GM13977 (cell line): ENCODE results near the gene ZP2.

ENCODE experiments used
- DNase-seq: peaks from one replicate; pipeline ENCODE4 v3.0.0; 2012; ENCODE audit warnings: low spot score
- in situ Hi-C: fragments of 300-500 bp; cut with MboI; formaldehyde crosslinking; loops from one replicate; pipeline ENCODE4 v1.12.0; 2022; ENCODE audit warnings: low sequenced_read_pairs, low pct_unique_long_range_greater_than_20kb, mixed read lengths, inconsistent platforms; ENCODE audit not compliant: unreplicated experiment
- TF ChIP-seq, protein P1 (sequence below): IDR thresholded peaks from 2 replicates; pipeline ENCODE4 v1.5.1; 2012; ENCODE audit warnings: mild to moderate bottlenecking, control low read depth; ENCODE audit not compliant: insufficient read depth; ENCODE audit errors: extremely low read depth, missing control alignments

ZP2 gene

DNA sequence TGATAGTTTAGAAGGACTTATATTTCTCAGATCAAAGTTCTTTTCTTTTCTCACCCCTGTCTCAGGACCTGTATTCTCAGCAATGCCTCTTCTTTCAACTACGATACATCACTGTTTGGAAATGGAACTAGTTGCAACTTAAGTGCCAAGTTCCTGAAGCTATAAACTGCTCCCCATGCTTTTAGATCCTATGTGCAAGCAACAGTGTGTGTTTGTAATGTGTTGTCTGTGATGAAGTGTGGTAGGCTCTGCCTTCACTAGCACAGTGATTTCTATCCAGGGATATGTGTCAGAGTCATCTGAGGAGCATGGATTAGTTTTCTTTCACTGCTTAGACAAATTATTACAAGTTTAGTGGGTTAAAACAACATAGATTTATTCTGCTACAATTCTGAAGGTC is 18.4 kb downstream of the ZP2 start:
- no peak for DNase-seq
- in situ Hi-C loops, result no loop called here
- TF ChIP-seq, protein P1, sequence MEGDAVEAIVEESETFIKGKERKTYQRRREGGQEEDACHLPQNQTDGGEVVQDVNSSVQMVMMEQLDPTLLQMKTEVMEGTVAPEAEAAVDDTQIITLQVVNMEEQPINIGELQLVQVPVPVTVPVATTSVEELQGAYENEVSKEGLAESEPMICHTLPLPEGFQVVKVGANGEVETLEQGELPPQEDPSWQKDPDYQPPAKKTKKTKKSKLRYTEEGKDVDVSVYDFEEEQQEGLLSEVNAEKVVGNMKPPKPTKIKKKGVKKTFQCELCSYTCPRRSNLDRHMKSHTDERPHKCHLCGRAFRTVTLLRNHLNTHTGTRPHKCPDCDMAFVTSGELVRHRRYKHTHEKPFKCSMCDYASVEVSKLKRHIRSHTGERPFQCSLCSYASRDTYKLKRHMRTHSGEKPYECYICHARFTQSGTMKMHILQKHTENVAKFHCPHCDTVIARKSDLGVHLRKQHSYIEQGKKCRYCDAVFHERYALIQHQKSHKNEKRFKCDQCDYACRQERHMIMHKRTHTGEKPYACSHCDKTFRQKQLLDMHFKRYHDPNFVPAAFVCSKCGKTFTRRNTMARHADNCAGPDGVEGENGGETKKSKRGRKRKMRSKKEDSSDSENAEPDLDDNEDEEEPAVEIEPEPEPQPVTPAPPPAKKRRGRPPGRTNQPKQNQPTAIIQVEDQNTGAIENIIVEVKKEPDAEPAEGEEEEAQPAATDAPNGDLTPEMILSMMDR, result no peak

DNA sequence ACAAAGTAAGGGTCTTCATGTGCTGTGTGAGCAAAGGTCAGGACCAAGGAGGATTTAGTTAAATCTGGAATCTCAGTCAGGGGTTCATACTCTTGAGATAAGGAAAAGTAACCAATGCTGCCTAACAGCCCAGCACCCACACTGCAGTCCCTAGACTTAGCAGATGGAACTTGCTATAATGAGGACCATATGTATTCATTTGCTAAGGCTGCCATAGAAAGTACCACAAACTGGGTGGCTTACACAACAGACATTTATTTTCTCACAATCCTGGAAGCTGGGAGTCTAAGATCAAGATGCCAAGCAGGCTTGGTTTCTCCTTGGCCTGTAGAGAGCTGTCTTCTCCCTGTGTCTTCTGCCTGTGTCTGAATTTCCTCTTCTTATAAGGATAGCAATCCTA is 20.8 kb downstream of the ZP2 start:
- DNase-seq, result no peak
- in situ Hi-C loops, result no loop called here

DNA sequence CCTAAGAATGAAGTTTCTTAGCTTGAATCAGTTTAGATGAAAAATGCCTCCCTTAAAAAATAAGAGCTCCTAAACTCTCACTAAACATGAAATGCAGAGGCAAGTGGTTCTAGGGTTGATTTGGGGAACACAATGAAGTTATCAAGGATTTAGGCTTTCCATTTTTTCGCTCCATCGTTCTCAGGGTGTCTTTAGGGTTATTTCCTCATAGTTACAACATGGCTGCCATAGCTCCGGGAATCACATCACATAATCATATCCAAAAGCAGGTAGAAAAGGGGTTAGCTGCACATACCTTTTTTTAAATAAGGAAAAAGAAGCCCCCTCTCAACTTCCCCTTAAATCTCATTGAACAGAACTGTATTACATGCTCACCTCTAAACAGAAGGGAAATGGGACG is 21.4 kb downstream of the ZP2 start:
- in situ Hi-C loops, result no loop called here
- TF ChIP-seq, protein P1, result no peak
- no peak for DNase-seq

More for the DNA sequence above, 20.8 kb downstream of the ZP2 start:
- TF ChIP-seq, protein P1, result no peak

DNA sequence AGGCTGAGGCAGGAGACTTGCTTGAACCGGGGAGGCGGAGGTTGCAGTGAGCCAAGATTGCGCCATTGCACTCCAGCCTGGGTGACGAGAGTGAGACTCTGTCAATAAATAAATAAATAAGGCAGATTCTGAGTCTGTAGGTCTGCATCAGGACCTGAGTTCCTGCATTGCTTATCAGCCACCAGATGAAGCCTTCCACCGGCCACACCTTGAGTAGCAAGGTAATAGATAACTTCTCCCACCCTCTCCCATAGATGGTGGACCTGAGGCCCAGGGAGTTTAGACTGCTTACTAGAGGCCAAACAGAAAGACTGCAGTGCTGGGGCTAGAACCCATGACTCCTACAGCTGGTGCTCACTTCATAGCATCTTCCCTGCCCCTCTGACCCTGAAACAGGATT is 22.1 kb downstream of the ZP2 start:
- in situ Hi-C loops, result loop anchor here (10.0 kb wide), 2 partner anchors 85 to 1135 kb away; partner anchors contain the start of gene CRYM
- TF ChIP-seq, protein P1, result no peak
- DNase-seq, result no peak

DNA sequence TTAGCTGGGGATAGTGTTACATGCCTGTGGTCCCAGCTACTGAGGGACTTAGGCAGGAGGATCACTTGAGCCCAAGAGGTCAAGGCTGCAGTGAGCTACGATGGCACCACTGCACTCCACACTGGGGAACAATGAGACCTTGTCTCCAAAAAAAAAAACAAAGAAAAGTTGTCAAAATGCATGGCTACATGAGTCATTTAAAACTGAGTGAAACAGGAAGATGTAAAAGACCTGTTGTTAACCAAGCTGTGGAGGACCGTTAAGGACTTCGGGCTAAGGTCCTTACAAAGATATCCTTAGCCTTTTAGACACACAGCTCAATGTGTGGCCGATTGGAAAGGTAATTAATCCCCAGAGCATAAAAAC is 25.1 kb downstream of the ZP2 start:
- no peak for DNase-seq

DNA sequence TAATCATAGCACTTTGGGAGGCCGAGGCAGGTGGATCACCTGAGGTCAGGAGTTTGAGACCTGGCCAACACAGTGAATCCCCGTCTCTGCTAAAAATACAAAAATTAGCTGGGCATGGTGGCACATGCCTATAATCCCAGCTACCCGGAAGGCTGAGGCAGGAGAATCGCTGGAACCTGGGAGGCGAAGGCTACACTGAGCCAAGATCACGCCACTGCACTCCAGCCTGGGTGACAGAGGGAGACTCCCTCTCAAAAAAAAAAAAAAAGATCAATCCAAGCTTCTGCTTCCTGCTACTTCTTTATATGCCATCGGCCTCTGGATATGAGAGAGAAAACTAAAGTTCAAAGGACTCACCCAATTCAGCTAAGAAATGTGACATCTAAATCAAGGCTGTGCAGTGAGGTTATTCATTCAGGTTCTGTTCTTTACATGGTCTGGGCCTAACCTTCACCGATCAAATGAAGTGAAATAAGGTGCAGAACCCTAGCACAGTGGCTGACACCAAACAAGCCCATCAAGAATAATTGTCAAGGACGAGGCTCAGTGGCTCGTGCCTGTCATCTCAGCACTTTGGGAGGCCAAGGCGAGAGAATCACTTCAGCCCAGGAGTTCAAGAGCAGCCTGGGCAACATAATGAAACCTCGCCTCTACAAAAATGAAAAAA is 25.6 kb downstream of the ZP2 start:
- DNase-seq, result no peak
- in situ Hi-C loops, result loop anchor here (10.0 kb wide), 2 partner anchors 89 to 1139 kb away; partner anchors contain the start of gene CRYM
- TF ChIP-seq, protein P1, result no peak

More for the DNA sequence above, 25.1 kb downstream of the ZP2 start:
- TF ChIP-seq, protein P1, result no peak
- in situ Hi-C loops, result loop anchor here (10.0 kb wide), 2 partner anchors 88 to 1138 kb away; partner anchors contain the start of gene CRYM
